ENCODE results near the gene EFCAB6. TPM values are rescaled to one million over a fixed set of nuclear protein-coding genes. Genes with fewer than 3 reads are reported as not detected.

The EFCAB6 gene
- total and polyA plus RNA-seq, 2 donors (not counting 3 experiments of a cell fraction or from before 2014, with no cell fraction given) = 0.07 to 0.31 TPM

DNA sequence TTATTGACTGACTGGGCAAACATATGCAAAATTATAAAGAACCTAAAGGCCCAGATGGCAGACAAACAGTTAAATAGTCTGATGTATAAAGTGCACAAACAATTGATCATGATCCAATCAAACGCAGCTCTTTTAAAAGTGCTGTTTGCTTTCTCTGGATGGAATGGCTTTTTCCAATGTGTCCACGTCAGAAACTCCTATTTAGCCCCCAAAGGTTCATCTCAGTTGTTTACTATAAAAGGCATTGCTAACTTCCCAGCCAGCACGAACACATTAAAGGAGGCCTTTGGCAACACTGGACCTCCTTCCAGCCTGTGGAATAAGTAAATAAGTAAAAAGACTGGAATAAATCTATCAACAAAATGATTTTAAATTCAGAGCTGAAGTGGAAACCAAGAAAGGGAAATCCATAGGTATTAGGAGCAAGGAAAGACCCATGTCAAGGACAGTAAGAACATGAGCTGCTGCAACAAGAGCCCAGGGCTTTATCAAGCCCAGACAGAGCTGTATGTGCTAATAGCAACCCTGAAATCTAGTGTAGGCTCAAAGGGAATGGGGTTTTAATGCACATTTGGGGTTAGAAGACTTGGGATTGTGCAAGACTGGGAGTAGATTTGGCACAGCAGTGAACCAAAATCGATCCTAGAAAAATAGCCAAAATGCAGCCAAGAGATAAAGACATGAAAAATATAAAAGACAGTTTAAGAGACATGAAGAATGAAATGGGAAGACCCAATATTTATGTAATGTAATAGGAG lies 105.4 kb downstream of the EFCAB6 start:
- BruUV-seq (replicated peaks) = no TSS peak
- Histone ChIP-seq H2AFZ (ENCODE audit: low read depth, low read length) (no peak overlapping the region), H3K9me3 (replicated peaks; ENCODE audit: control insufficient read depth, insufficient read depth, low read length) (no peaks in the 10 kb centered on the region), H3K79me2 (ENCODE audit: control insufficient read depth, insufficient read depth, low read length) (no peaks in the 10 kb centered on the region), H3K4me1 (ENCODE audit: control insufficient read depth, extremely low read depth, insufficient read depth, low read length) (no peaks in the 10 kb centered on the region), H3K27me3 (ENCODE audit: control insufficient read depth in 2 of 2, insufficient read depth in 2 of 2, low read length in 2 of 2) (no peaks in the 10 kb centered on the region), H3K4me3 (replicated peaks in 1 of 3; ENCODE audit: insufficient read depth in 1 of 3, low read depth in 1 of 3, low read length in 3 of 3) (no peak overlapping the region), H3K4me2 (ENCODE audit: insufficient read depth, low read length) (no peak overlapping the region), H3K9me1 (replicated peaks; ENCODE audit: control insufficient read depth, extremely low read depth, insufficient read depth, low read length) (no peaks in the 10 kb centered on the region), H3K9ac (replicated peaks; ENCODE audit: extremely low read depth, insufficient read depth, low read length) (no peak overlapping the region), H4K20me1 (replicated peaks; ENCODE audit: control insufficient read depth, extremely low read depth, insufficient read depth, low read length) (no peaks in the 10 kb centered on the region), H3K27ac (ENCODE audit: insufficient read depth, low read depth, low read length) (no peak overlapping the region), H3K36me3 (ENCODE audit: control insufficient read depth in 2 of 2, extremely low read depth in 1 of 2, insufficient read depth in 2 of 2, low read length in 2 of 2) (no peaks in the 10 kb centered on the region)
- no peak for TF ChIP-seq MAX (IDR thresholded peaks at IDR 0.05; ENCODE audit: insufficient read depth, insufficient read length)
- no peak for TF ChIP-seq POLR2A (IDR thresholded peaks at IDR 0.05; ENCODE audit: low read depth, low read length)
- no peak for TF ChIP-seq FOS (IDR thresholded peaks at IDR 0.05; ENCODE audit: borderline replicate concordance, insufficient read depth, low read length)
- TF ChIP-seq CTCF (IDR thresholded peaks at IDR 0.05; ENCODE audit: extremely low read depth in 1 of 2, insufficient read depth in 1 of 2, low read depth in 1 of 2, low read length in 2 of 2) = no peak
- no peak for TF ChIP-seq JUN (IDR thresholded peaks at IDR 0.05; ENCODE audit: borderline replicate concordance, insufficient read depth, insufficient read length, low read depth)
- TF ChIP-seq GATA2 (IDR thresholded peaks at IDR 0.05; ENCODE audit: insufficient read depth, insufficient read length, low read depth, low read length) = no peak
- TF ChIP-seq MYC (IDR thresholded peaks at IDR 0.05; ENCODE audit: low read depth, low read length) = no peak
- TF ChIP-seq EZH2 (IDR thresholded peaks at IDR 0.05; ENCODE audit: borderline replicate concordance, low read depth, low read length, severe bottlenecking) = no peak
- dilution Hi-C loops (cut with MboI; ENCODE audit: extremely low pct_ligation_motif_present, low sequenced_read_pairs) (no loop called here), intact Hi-C loops (cut with micrococcal nuclease) (no loop called here)
- no peak for FAIRE-seq
- DNase-seq (ENCODE audit: low read depth, low spot score) = no peak
- CTCF ChIA-PET = no interaction called here
- POLR2A ChIA-PET = no interaction called here

Measured in endothelial cell of umbilical vein (primary cell).